Amniotic stem cell (primary cell): Measurements from ENCODE around the gene SLC23A2.

Experiments used
- DNase-seq: peaks from one replicate; lab custom pipeline; 2025; lab: John Stamatoyannopoulos, UW

The SLC23A2 gene

DNA sequence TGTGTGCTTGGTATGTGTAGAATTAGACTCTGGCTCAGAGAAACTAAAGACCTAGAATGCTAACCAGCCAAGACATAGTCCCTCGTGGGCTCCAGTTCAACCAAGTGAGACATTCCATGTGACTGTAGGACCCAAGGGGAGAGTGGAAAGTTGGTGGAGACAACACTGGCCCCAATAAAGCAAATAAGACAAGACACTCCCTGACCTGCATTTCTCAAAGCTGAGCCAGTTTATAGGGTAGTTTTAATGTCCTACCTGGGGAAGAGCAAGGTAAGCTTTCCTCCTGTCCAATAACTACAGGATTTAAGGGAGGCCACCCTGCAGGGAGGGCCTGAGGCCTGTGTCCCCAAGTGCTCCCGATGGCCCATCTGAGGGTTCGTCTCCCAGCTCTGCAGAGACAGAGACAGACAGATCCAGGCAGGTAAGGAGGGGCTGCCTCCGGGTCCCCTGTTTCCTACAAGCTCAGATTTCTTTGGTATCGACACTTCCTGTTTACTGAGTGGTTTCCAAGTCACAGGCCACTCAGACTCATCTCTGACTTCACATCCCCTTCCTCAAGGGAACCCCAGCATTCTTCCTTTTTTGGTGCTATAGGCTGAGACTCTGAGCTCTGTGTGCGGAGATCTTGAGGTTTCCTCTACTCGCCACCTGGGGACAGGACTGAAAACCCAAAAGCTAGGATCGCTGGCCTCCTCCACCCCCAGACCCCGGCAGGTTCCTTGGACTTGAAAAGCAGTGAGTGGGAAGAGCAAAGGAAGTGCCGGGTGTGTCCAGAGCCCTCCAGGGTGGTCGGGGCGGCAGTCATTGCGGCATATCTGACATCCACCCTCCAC, 187.2 kb downstream of the SLC23A2 start:
- DNase-seq: no peak

DNA sequence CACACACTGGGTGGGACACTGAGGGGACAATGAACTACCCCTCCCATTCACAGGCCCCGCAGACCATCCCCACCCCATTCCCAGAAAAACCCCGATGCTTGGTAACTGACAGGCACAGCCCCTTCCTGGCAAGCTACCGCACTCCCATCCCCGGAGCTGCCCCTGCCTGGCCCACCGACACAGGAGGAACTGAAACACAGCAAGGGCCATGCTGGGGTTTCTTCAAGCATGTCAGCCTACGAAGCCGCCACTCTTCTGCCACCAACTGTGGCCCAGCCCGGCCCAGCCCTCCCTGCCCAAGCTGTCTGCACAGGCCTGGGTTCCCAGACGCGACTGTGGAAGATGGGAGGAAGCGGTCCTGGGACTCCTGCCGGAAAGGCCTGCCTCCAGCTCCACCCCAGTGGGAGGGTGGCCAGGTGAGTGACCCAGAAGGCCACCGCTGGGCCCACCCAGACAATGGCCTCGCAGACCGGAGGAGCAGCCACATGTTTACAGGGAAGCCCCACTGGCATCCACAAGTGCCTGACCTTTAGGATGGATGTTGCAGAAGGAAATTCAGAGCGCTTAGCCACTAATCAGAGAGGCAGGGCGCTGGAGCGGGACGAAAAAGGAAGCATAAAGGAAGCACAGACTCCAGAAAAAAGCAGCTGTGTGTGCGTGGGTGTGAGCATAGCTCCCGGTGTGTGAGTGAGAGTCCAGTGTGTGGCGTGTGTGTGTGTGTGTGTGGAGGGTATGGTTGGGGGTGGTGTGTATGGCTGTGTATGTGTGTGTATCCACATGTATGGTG, 188.0 kb downstream of the SLC23A2 start:
- DNase-seq: no peak

- DNase-seq: no peak
Observed at GRCh38 chr20:4812641-4813075, 188.7 kb downstream of the SLC23A2 start.

GRCh38 chr20:4812216-4812615, 189.1 kb downstream of the SLC23A2 start:
- DNase-seq: no peak

DNA sequence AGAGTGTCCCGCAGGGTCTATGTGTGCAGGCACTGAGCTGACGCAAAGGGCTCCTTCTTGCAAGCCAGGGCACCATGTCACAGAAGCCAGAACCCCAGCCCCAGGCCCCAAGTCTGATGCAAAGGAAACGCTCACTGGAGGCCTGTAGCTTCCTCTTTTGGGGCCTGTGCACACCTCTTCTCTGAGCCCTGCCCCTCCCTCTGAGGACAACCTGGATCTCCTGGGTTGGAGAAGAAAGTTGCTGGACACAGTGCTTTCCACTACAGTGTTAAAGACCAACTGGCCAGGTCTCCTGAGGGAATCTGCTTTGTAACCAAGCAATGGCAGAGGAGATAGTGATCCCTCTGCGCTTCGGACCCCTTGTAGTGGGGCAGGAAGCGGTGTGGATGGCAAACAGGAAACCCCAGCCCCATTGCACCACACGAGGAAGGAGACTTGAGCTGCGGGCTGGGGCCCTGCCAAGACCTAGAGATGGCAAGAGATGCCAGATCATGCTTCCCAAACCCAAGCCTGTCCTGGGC, 189.6 kb downstream of the SLC23A2 start:
- no peak for DNase-seq

DNA sequence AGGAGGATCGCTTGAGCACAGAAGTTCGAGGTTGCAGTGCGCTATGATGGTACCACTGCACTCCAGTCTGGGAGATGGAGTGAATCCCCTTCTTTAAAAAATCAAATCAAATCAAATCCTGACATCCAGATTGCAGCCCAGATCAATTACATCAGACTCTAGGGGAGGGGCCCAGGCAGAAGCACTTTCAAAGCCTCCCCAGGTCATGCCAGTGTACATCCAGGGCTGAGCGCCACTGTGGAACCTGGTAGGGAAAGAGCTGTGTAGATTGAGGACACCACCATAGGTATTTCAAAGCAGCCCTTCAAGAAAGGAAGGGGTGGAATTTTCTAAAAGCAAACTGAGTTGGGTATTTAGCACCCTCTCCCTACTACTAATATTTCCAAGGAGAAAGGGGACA, 190.1 kb downstream of the SLC23A2 start:
- no peak for DNase-seq

GRCh38 chr20:4810426-4811019, 190.8 kb downstream of the SLC23A2 start:
- DNase-seq: no peak

- no peak for DNase-seq
Observed at GRCh38 chr20:4809707-4810106, 191.6 kb downstream of the SLC23A2 start.

DNA sequence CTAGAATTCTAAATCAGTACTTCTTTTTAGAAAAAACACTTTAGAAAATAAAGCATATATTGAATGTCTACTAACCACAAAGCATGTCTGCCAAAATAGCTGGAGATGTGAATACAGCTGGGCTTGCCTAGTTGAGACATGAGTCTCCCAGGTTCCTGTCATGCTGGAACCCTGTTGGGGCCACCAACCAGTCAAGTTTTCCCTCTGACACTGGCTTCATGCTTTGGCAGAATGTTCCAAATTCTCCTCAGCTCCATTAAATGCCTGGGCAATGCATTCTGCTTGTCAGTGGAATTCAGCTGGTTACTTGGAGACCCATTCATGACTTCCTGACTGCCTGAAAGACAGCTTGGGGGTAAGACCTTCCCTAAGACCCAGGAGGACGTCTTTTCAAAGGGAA, 192.4 kb downstream of the SLC23A2 start:
- DNase-seq: no peak

DNA sequence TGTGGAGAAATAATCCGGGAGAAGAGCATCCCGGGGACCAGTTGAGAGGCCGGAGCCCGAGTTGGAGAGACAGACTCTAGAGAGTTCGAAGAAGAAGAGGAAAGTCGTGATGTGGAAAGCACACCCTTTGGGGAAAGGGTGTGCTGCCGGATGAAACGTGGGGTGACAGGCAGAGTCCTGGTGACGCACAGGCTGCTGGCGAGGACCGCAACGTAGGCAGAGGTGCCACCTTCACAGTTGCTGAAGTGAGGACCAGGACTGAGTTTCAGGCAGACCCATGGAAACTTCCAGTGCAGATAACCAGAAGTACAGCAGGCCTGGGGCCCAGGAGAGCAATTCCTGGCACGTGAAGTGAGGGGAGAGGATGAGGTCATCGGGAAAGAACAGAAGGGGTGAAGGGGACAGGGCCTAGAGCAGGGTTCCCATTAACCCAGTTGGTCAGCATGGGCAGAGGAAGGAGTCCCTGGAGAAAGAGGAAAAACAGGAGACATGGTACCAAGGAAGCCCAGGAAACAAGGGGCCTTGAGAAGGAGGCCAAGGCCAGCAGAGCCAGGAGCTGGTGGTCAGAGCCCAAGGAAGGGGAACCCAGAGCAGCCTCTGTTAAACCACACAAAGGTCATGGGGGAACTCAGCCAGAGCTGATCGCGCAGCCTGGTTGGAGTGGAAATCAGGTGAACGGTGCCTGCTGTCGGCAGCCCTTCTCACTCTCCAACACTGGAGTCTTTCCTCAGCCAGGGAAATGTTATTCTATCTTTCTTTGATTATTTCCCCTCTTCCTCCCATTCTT, 195.5 kb downstream of the SLC23A2 start:
- DNase-seq: no peak

GRCh38 chr20:4802527-4802926, 198.8 kb downstream of the SLC23A2 start:
- no peak for DNase-seq
